ENCODE results near the gene WASHC2A.
A peak's percentile ranks its signal among the peaks of the same experiment; 100 is the strongest.
"Not testable (repeated sequence)": the region's sequence is repeated elsewhere in the genome, so short reads cannot be mapped to it uniquely, and the experiment has no call there.

Gene WASHC2A

GRCh38 chr10:50068352-50068659 is 552 bp downstream of the WASHC2A start:
- not testable (repeated sequence) for DNase-seq (ENCODE audit: low read depth, low spot score)

GRCh38 chr10:50075139-50075538 is 7.4 kb downstream of the WASHC2A start:
- DNase-seq (ENCODE audit: low read depth, low spot score), result not testable (repeated sequence)

- not testable (repeated sequence) for DNase-seq (ENCODE audit: low read depth, low spot score)
Observed at GRCh38 chr10:50075544-50075943, 7.8 kb downstream of the WASHC2A start.

GRCh38 chr10:50091304-50091703 is 23.6 kb downstream of the WASHC2A start:
- not testable (repeated sequence) for DNase-seq (ENCODE audit: low read depth, low spot score)

GRCh38 chr10:50092928-50093327 is 25.2 kb downstream of the WASHC2A start:
- DNase-seq (ENCODE audit: low read depth, low spot score), result not testable (repeated sequence)

- DNase-seq (ENCODE audit: low read depth, low spot score), result not testable (repeated sequence)
Observed at GRCh38 chr10:50094630-50095029, 26.9 kb downstream of the WASHC2A start.

GRCh38 chr10:50095402-50095801 is 27.6 kb downstream of the WASHC2A start:
- DNase-seq (ENCODE audit: low read depth, low spot score), result not testable (repeated sequence)

GRCh38 chr10:50096722-50097121 is 29.0 kb downstream of the WASHC2A start:
- DNase-seq (ENCODE audit: low read depth, low spot score), result not testable (repeated sequence)

- DNase-seq (ENCODE audit: low read depth, low spot score), result not testable (repeated sequence)
Observed at GRCh38 chr10:50098645-50099044, 30.9 kb downstream of the WASHC2A start.

GRCh38 chr10:50101139-50101582 is 33.4 kb downstream of the WASHC2A start:
- DNase-seq (ENCODE audit: low read depth, low spot score), result not testable (repeated sequence)

- DNase-seq (ENCODE audit: low read depth, low spot score), result not testable (repeated sequence)
Observed at GRCh38 chr10:50101747-50102146, 34.0 kb downstream of the WASHC2A start.

GRCh38 chr10:50102267-50102666 is 34.5 kb downstream of the WASHC2A start:
- DNase-seq (ENCODE audit: low read depth, low spot score), result not testable (repeated sequence)

GRCh38 chr10:50108999-50109698 is 41.4 kb downstream of the WASHC2A start:
- not testable (repeated sequence) for DNase-seq (ENCODE audit: low read depth, low spot score)

GRCh38 chr10:50112419-50113112 is 44.8 kb downstream of the WASHC2A start:
- DNase-seq (ENCODE audit: low read depth, low spot score), result not testable (repeated sequence)

GRCh38 chr10:50126765-50127164 is 59.0 kb downstream of the WASHC2A start:
- not testable (repeated sequence) for DNase-seq (ENCODE audit: low read depth, low spot score)

- not testable (repeated sequence) for DNase-seq (ENCODE audit: low read depth, low spot score)
Observed at GRCh38 chr10:50127770-50128292, 60.1 kb downstream of the WASHC2A start.

- DNase-seq (ENCODE audit: low read depth, low spot score), result not testable (repeated sequence)
Observed at GRCh38 chr10:50131245-50131965, 63.7 kb downstream of the WASHC2A start.

- DNase-seq (ENCODE audit: low read depth, low spot score), result not testable (repeated sequence)
Observed at GRCh38 chr10:50132322-50132721, 64.6 kb downstream of the WASHC2A start.

GRCh38 chr10:50132841-50133240 is 65.1 kb downstream of the WASHC2A start:
- peak; percentile 1 for DNase-seq (ENCODE audit: low read depth, low spot score)

GRCh38 chr10:50143512-50144174 is 75.9 kb downstream of the WASHC2A start:
- not testable (repeated sequence) for DNase-seq (ENCODE audit: low read depth, low spot score)

- DNase-seq (ENCODE audit: low read depth, low spot score), result not testable (repeated sequence)
Observed at GRCh38 chr10:50145575-50145974, 77.8 kb downstream of the WASHC2A start.

Measured in brain pericyte (primary cell).